A549 (cell line): ENCODE results near the gene PPP1R2. TPM values are rescaled to one million over a fixed set of nuclear protein-coding genes. Genes with fewer than 3 reads are reported as not detected.
"Not testable (repeated sequence)": the region's sequence is repeated elsewhere in the genome, so short reads cannot be mapped to it uniquely, and the experiment has no call there.

Experiments
- ATAC-seq, 2 experiments: fragments of 200-7000 bp in 1 of 2; fragments of >200 bp in 1 of 2; cut with Nextera tagmentation in 1 of 2; cut with Tn5 transposase in 1 of 2; 3 replicates each; pipeline versions ENCODE4 v1.8.0 to v1.9.1; 2018 to 2020; ENCODE audit warnings: mild to moderate bottlenecking in 1 of 2, moderate library complexity in 1 of 2
- CTCF ChIA-PET: fragments of 300-600 bp; sonication (Branson Sonifier 250); formaldehyde crosslinking; extraction: SDS; loops from one replicate; lab custom pipeline; 2021; ENCODE audit warnings: antibody characterized with exemption, inconsistent platforms; lab: Yijun Ruan, JAX
- POLR2A ChIA-PET: fragments of 350-600 bp; formaldehyde crosslinking; extraction: SDS; loops from one replicate; lab custom pipeline; 2021; ENCODE audit warnings: antibody characterized with exemption, inconsistent platforms; lab: Yijun Ruan, JAX
- DNase-seq, 2 experiments: peaks; one replicate each; pipeline versions ENCODE4 v3.0.0 to v3.0.0-alpha.2; 2011 to 2016; ENCODE audit warnings: low read depth in 1 of 2, low spot score in 1 of 2
- FAIRE-seq: peaks from 2 replicates; lab custom pipeline; 2011; peaks lifted over from hg19 to GRCh38; lab: Jason Lieb, UNC
- H3K27ac ChIP-seq, 2 experiments: fragments of >200 bp; sonication (Bioruptor Twin); formaldehyde crosslinking; 3 replicates each; pipeline ENCODE4 v1.5.1; 2016 to 2017
- H3K4me1 ChIP-seq: fragments of >200 bp; sonication (Bioruptor Twin); formaldehyde crosslinking; 3 replicates; pipeline ENCODE4 v1.6.1; 2016
- H3K4me2 ChIP-seq: fragments of >200 bp; sonication (Bioruptor Twin); formaldehyde crosslinking; 3 replicates; pipeline ENCODE4 v1.6.1; 2016
- H3K4me3 ChIP-seq: fragments of >200 bp; sonication (Bioruptor Twin); formaldehyde crosslinking; 3 replicates; pipeline ENCODE4 v1.5.1; 2016
- H3K9me3 ChIP-seq: fragments of >200 bp; sonication (Bioruptor Twin); formaldehyde crosslinking; 3 replicates; pipeline ENCODE4 v1.6.1; 2016
- BHLHE40 ChIP-seq: IDR thresholded peaks from 2 replicates; pipeline ENCODE4 v1.6.1; 2012; ENCODE audit warnings: low read depth, low read length, inconsistent platforms
- CBX2 ChIP-seq: fragments of 200-600 bp; sonication (generic); IDR thresholded peaks from 2 replicates; pipeline ENCODE4 v1.6.1; 2016; ENCODE audit warnings: low read depth, mild to moderate bottlenecking, borderline replicate concordance
- CHD2 ChIP-seq: fragments of 150-350 bp; IDR thresholded peaks from 2 replicates; pipeline ENCODE4 v1.6.1; 2014; ENCODE audit warnings: low read length; ENCODE audit not compliant: partially characterized antibody
- CTCF ChIP-seq: fragments of >200 bp; sonication (Bioruptor Twin); formaldehyde crosslinking; IDR thresholded peaks from 3 replicates; pipeline ENCODE4 v1.5.1; 2016
- EHMT2 ChIP-seq: fragments of 200-600 bp; sonication (generic); IDR thresholded peaks from 2 replicates; pipeline ENCODE4 v1.6.1; 2016; ENCODE audit warnings: antibody characterized with exemption, low read depth, mild to moderate bottlenecking, moderate library complexity
- ESRRA ChIP-seq: fragments of 150-350 bp; IDR thresholded peaks from 2 replicates; pipeline ENCODE4 v1.6.1; 2014; ENCODE audit warnings: mild to moderate bottlenecking, low read length, borderline replicate concordance
- FOSB ChIP-seq: fragments of 250-450 bp; sonication (Bioruptor Pico); IDR thresholded peaks from 2 replicates; pipeline ENCODE4 v1.5.0; 2020; ENCODE audit warnings: mild to moderate bottlenecking, moderate library complexity
- FOXS1 ChIP-seq: fragments of 250-450 bp; sonication (Bioruptor Pico); IDR thresholded peaks from 2 replicates; pipeline ENCODE4 v1.5.0; 2020; ENCODE audit warnings: mild to moderate bottlenecking, moderate library complexity
- HOXB13 ChIP-seq: fragments of 250-450 bp; sonication (Bioruptor Pico); IDR thresholded peaks from 2 replicates; pipeline ENCODE4 v1.5.0; 2020; ENCODE audit warnings: low read depth, mild to moderate bottlenecking, moderate library complexity
- JUN ChIP-seq, 2 experiments: fragments of >200 bp; sonication (Bioruptor Twin); formaldehyde crosslinking; IDR thresholded peaks; 2 replicates in 1 of 2; 3 replicates in 1 of 2; pipeline ENCODE4 v1.6.1; 2016 to 2017
- JUNB ChIP-seq: fragments of >200 bp; sonication (Bioruptor Twin); formaldehyde crosslinking; IDR thresholded peaks from 2 replicates; pipeline ENCODE4 v1.6.1; 2016
- KDM5A ChIP-seq: fragments of 200-600 bp; sonication (generic); IDR thresholded peaks from 2 replicates; pipeline ENCODE4 v1.6.1; 2016; ENCODE audit warnings: antibody characterized with exemption, mild to moderate bottlenecking
- MAFK ChIP-seq: fragments of 450-650 bp; IDR thresholded peaks from 2 replicates; pipeline ENCODE4 v1.6.1; 2014; ENCODE audit not compliant: partially characterized antibody
- MAZ ChIP-seq: fragments of 150-350 bp; IDR thresholded peaks from 2 replicates; pipeline ENCODE4 v1.6.1; 2014; ENCODE audit warnings: antibody characterized with exemption, low read depth, low read length, borderline replicate concordance
- MYC ChIP-seq: IDR thresholded peaks from 2 replicates; pipeline ENCODE4 v1.6.1; 2012; ENCODE audit warnings: mild to moderate bottlenecking, inconsistent platforms, low read length, improper control_type of control experiment, borderline replicate concordance
- NPAS2 ChIP-seq: fragments of 250-450 bp; sonication (Bioruptor Pico); IDR thresholded peaks from 2 replicates; pipeline ENCODE4 v1.8.0; 2022; ENCODE audit warnings: mild to moderate bottlenecking, moderate library complexity, borderline replicate concordance
- RARB ChIP-seq: fragments of 250-450 bp; sonication (Bioruptor Pico); IDR thresholded peaks from 2 replicates; pipeline ENCODE4 v1.8.0; 2021; ENCODE audit warnings: mild to moderate bottlenecking, moderate library complexity
- RCOR1 ChIP-seq: fragments of 150-350 bp; IDR thresholded peaks from 2 replicates; pipeline ENCODE4 v1.6.1; 2014; ENCODE audit warnings: antibody characterized with exemption, low read length, low read depth
- SREBF2 ChIP-seq: fragments of 450-650 bp; IDR thresholded peaks from 2 replicates; pipeline ENCODE4 v1.6.1; 2014; ENCODE audit warnings: mild to moderate bottlenecking, moderate library complexity
- TFCP2L1 ChIP-seq: fragments of 250-450 bp; sonication (Bioruptor Pico); IDR thresholded peaks from 2 replicates; pipeline ENCODE4 v1.5.0; 2021; ENCODE audit warnings: mild to moderate bottlenecking
- ZC3H11A ChIP-seq: fragments of 450-650 bp; IDR thresholded peaks from 2 replicates; pipeline ENCODE4 v1.6.1; 2014; ENCODE audit warnings: antibody characterized with exemption, mild to moderate bottlenecking
- WGBS: methylation state at CpG from one replicate; pipeline ENCODE4 v1.1.6; 2017; ENCODE audit errors: missing lambda C conversion rate; 5-methylcytosine and 5-hydroxymethylcytosine counted together
- polyA plus RNA-seq, 4 experiments: library from polyadenylated mRNA; depleted of rRNA in 3 of 4; stranded (reverse); fragments of >200 nt; fragmentation: RNase III in 1 of 4; extraction: RNeasy Plus Mini Kit Qiagen cat#74134 plus additional on column Dnase treatment in 1 of 4; gene quantifications; 2 replicates in 3 of 4; 3 replicates in 1 of 4; pipeline ENCODE4 v1.2.3, GENCODE V29; 2011 to 2017
- TF ChIP-seq, protein P1 (sequence below): fragments of 250-450 bp; sonication (Bioruptor Pico); IDR thresholded peaks from 2 replicates; pipeline ENCODE4 v1.5.0; 2021; ENCODE audit warnings: mild to moderate bottlenecking, moderate library complexity, borderline replicate concordance

PPP1R2 gene
- polyA plus RNA-seq, 2 of the 4 experiments (the other 2 are of a cell fraction): 13.4 to 47.3 TPM

DNA sequence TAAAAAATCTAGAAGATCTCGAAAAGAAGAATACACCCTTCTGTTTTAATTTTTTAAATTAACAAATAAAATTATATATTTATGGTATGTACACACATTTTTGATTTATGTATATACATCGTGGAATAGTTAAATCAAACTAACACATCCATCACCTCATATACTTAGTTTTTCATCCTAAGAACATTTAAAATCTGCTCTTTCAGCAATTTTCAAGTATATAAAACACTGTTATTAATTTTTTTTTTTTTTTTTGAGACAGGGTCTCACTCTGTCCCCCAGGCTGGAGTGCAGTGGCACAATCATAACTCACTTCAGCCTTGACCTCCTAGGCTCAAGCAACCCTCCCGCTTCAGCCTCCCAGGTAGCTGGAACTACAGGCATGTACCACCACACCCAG lies 67.5 kb downstream of the PPP1R2 start:
- no peak for DNase-seq
- no peak overlapping the region for H3K4me3 ChIP-seq
- no peak for ATAC-seq
- ChIA-PET CTCF (no interaction called here), POLR2A (no interaction called here)
- no peaks in the 10 kb centered on the region for H3K9me3 ChIP-seq
- 48% methylated on average over 3 of the region's 3 CpGs for WGBS
- H3K4me1 ChIP-seq: no peaks in the 10 kb centered on the region
- no peak for FAIRE-seq
- no peak overlapping the region for H3K4me2 ChIP-seq
- TF ChIP-seq MAFK: peak; percentile 53
- TF ChIP-seq HOXB13 (CRISPR knock-in tag): no peak
- H3K27ac ChIP-seq: no peak overlapping the region

GRCh38 chr3:195475116-195475515 lies 68.0 kb downstream of the PPP1R2 start:
- FAIRE-seq, H3K9me3 ChIP-seq, H3K4me3 ChIP-seq, DNase-seq, H3K4me1 ChIP-seq, POLR2A ChIA-PET, ATAC-seq, H3K4me2 ChIP-seq, CTCF ChIA-PET, H3K27ac ChIP-seq: not testable (repeated sequence)
- 43% methylated on average over 8 of the region's 8 CpGs for WGBS

GRCh38 chr3:195468841-195469240 lies 74.3 kb downstream of the PPP1R2 start:
- H3K27ac ChIP-seq: no peak overlapping the region
- POLR2A ChIA-PET: no interaction called here
- CTCF ChIA-PET: no interaction called here
- DNase-seq (no peak), FAIRE-seq (no peak), ATAC-seq (no peak)
- TF ChIP-seq ZC3H11A (no peak), MYC (no peak), BHLHE40 (no peak)
- 20% methylated on average over 4 of the region's 4 CpGs for WGBS
- H3K9me3 ChIP-seq: no peaks in the 10 kb centered on the region
- no peaks in the 10 kb centered on the region for H3K4me1 ChIP-seq
- no peak overlapping the region for H3K4me3 ChIP-seq
- no peak overlapping the region for H3K4me2 ChIP-seq

DNA sequence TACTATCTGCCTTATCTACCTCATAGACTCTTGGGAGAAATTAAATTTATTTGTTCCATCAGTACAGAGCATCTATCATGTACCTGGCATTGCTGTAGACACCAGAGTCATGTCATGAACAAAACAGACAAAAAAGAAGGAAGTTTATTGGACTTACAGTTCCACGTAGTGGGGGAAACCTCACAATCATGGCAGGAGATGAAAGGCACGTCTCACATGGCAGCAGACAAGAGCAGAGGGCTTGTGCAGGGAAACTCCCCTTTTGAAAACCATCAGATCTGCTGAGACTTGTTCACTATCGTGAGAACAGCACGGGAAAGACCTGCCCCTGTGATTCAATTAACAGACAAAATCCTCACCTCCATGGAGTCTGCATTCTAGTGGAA lies 74.7 kb downstream of the PPP1R2 start:
- POLR2A ChIA-PET: no interaction called here
- H3K9me3 ChIP-seq: no peaks in the 10 kb centered on the region
- H3K4me1 ChIP-seq: no peaks in the 10 kb centered on the region
- ATAC-seq: no peak
- DNase-seq: no peak
- no peak overlapping the region for H3K4me2 ChIP-seq
- FAIRE-seq: no peak
- CTCF ChIA-PET: no interaction called here
- no peak overlapping the region for H3K4me3 ChIP-seq
- 11% methylated on average over 4 of the region's 4 CpGs for WGBS
- no peak overlapping the region for H3K27ac ChIP-seq
- TF ChIP-seq ZC3H11A (no peak), FOXS1 (CRISPR knock-in tag) (no peak), CHD2 (no peak), NPAS2 (CRISPR knock-in tag) (no peak), CBX2 (no peak), EHMT2 (no peak), TFCP2L1 (CRISPR knock-in tag) (no peak)
- TF ChIP-seq, protein P1, sequence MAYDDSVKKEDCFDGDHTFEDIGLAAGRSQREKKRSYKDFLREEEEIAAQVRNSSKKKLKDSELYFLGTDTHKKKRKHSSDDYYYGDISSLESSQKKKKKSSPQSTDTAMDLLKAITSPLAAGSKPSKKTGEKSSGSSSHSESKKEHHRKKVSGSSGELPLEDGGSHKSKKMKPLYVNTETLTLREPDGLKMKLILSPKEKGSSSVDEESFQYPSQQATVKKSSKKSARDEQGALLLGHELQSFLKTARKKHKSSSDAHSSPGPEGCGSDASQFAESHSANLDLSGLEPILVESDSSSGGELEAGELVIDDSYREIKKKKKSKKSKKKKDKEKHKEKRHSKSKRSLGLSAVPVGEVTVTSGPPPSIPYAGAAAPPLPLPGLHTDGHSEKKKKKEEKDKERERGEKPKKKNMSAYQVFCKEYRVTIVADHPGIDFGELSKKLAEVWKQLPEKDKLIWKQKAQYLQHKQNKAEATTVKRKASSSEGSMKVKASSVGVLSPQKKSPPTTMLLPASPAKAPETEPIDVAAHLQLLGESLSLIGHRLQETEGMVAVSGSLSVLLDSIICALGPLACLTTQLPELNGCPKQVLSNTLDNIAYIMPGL (CRISPR knock-in tag): no peak
- TF ChIP-seq, all 56 proteins: peak for 0

GRCh38 chr3:195467641-195468390 lies 75.3 kb downstream of the PPP1R2 start:
- Histone ChIP-seq H3K9me3 (no peaks in the 10 kb centered on the region), H3K27ac (no peak overlapping the region), H3K4me1 (no peaks in the 10 kb centered on the region), H3K4me2 (no peak overlapping the region), H3K4me3 (no peak overlapping the region)
- FAIRE-seq (no peak), ATAC-seq (no peak), DNase-seq (no peak)
- ChIA-PET POLR2A (no interaction called here), CTCF (interaction anchor here (0.9 kb wide), 1 partner anchor 196 kb away, joined by 3 read pairs; the partner anchor contains the start of gene XXYLT1)
- 68% methylated on average over 5 of the region's 5 CpGs for WGBS
- TF ChIP-seq FOSB (CRISPR knock-in tag) (no peak), JUN (IDR thresholded peaks at IDR 0.05) (no peak), JUNB (no peak), KDM5A (no peak), RCOR1 (no peak), RARB (CRISPR knock-in tag) (no peak), SREBF2 (no peak), MAZ (no peak), CBX2 (no peak), BHLHE40 (no peak), CHD2 (no peak), CTCF (no peak), ESRRA (no peak)
